GM08714 (cell line): ENCODE measurements around the gene IL6R.
"Not testable (repeated sequence)": the region's sequence is repeated elsewhere in the genome, so short reads cannot be mapped to it uniquely, and the experiment has no call there.

Experiments
- H3K4me3 ChIP-seq: fragments of 200-500 bp; sonication (Bioruptor generic); 2 replicates; pipeline ENCODE4 v1.5.1; 2014; ENCODE audit warnings: mild to moderate bottlenecking, low read length, inconsistent platforms
- ZNF274 ChIP-seq: IDR thresholded peaks from 2 replicates; pipeline ENCODE4 v1.6.1; 2012; ENCODE audit warnings: mild to moderate bottlenecking, low read depth, low read length

The IL6R gene

DNA sequence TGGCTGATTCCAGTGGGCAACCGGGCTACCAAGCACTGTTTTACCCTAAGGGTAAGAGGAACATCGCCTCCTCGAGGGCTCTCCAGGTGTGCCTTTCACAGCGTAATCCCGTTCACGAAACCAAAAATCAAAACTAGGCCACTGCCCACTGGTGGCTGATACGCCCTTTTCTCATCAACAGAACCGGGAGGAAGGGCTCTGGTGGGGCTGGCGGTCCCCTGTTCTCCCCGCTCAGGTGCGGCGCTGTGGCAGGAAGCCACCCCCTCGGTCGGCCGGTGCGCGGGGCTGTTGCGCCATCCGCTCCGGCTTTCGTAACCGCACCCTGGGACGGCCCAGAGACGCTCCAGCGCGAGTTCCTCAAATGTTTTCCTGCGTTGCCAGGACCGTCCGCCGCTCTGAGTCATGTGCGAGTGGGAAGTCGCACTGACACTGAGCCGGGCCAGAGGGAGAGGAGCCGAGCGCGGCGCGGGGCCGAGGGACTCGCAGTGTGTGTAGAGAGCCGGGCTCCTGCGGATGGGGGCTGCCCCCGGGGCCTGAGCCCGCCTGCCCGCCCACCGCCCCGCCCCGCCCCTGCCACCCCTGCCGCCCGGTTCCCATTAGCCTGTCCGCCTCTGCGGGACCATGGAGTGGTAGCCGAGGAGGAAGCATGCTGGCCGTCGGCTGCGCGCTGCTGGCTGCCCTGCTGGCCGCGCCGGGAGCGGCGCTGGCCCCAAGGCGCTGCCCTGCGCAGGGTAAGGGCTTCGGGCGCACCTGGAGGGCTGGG, at the start of gene IL6R:
Gene IL6R, plus strand, starts transcription at position 360 of the 763 bp plus-strand sequence. Its CDS starts 287 bp downstream, at position 647.
- peak within 1 kb of the TSS; percentile 53; the same call in 1 of the 2 replicates for H3K4me3 ChIP-seq
- TF ChIP-seq ZNF274, result no peak

DNA sequence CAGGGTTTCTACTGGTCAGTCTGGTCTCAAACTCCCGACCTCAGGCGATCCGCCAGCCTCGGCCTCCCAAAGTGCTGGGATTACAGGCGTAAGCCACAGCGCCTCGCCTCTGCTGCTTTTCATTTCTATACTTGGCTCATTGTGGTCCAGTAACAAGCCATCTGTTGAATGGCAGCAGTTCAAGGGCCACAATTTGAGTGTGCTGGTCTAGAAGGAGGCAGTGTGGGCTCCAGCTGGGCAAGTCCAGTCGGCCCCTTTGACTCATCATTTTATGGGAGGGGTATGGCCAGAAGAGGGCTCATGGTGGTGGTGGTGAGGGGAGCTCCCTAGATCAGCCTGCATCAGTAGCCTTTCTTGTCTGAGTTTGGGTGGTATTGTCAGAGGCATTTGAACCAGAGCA, 46.6 kb upstream of the IL6R start:
- no peak for TF ChIP-seq ZNF274

DNA sequence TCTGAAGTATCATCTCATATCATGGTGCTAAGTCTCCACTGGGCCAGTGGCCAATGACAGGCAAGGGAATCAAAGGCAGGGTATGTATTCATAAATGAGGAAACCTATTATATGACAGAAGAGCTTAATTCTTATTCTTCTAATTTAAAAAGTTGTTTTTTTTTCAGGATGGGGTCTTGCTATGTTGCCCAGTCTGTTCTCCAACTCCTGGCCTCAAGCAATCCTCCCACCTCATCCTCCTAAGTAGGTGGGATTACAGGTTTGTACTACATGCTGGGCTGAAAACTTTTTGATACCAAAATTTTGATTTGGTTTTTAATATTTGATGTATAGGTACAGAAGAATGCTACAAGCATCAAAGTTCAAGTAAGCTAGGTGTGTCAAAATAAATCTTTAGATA, 44.9 kb upstream of the IL6R start:
- TF ChIP-seq ZNF274, result no peak
- no peak overlapping the region for H3K4me3 ChIP-seq

More for the DNA sequence above, 46.6 kb upstream of the IL6R start:
- H3K4me3 ChIP-seq, result no peak overlapping the region

DNA sequence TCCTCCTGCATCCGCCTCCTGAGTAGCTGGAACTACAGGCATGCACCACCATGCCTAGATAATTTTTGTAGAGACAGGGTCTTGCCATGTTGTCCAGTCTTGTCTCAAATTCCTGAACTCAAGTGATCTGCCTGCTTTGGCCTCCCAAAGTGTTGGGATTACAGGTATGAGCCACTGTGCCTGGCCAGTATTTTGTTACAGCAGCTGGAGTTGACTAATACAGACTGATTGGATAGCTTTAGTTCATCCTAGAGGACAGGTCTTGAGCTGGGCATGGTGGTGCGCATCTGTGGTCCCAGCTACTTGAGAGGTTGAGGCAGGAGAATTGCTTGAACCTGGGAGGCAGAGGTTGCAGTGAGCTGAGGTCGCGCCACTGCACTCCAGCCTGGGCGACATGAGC, 44.3 kb upstream of the IL6R start:
- H3K4me3 ChIP-seq, result not testable (repeated sequence)

DNA sequence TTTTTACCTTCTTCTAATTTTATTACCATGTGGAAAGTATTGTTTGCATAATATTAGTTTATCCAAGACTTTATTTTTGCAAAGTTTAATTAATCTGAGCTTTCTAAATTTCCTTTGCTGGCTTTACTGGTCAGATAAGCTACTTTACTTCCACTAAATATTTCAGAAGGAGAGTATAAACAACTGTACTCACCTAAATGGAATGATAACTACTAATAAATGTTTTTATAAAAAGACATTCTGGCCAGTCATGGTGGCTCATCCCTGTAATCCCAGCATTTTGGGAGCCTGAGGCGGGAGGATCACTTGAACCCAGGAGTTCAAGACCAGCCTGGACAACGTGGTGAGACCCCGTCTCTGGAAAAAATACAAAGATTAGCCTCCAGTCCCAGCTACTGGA, 43.8 kb upstream of the IL6R start:
- TF ChIP-seq ZNF274, result no peak
- H3K4me3 ChIP-seq, result no peak overlapping the region

DNA sequence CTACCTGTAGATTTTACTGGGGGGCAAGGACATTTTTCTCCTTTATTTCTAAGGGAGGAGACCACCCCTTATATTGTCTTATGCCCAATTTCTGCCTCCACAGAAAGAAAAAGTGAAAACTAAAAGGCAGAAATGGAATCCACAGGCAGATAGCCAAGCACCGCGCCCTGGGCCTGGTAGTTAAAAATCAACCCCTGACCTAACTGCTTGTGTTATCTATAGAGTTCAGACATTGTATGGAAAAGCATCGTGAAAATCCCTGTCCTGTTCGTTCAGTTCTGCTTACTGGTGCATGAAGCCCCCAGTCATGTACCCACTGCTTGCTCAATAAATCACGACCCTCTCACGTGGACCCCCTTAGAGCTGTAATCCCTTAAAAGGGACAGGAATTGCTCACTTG, 33.7 kb upstream of the IL6R start:
- no peak for TF ChIP-seq ZNF274
- no peak overlapping the region for H3K4me3 ChIP-seq

DNA sequence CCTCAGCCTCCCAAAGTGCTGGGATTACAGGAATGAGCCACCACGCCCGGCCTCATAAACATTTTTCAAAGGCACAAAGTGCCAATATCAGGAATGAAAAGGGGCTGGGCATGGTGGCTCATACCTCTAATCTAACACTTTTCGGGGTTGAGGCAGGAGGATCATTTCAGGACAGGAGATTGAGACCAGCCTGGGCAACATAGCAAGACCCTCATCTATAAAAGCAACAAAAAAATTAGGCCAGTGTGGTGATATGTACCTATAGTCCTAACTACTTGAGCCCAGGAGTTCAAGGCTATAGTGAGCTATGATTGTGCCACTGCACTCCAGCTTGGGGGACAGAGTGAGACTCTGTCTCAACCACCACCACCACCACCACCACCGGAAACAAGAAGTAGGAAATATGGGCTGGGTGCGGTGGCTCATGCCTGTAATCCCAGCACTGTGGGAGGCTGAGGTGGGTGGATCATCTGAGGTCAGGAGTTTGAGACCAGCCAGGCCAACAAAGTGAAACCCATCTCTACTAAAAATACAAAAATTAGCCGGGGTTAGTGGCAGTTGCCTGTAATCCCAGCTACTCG, 31.3 kb upstream of the IL6R start:
- not testable (repeated sequence) for H3K4me3 ChIP-seq

DNA sequence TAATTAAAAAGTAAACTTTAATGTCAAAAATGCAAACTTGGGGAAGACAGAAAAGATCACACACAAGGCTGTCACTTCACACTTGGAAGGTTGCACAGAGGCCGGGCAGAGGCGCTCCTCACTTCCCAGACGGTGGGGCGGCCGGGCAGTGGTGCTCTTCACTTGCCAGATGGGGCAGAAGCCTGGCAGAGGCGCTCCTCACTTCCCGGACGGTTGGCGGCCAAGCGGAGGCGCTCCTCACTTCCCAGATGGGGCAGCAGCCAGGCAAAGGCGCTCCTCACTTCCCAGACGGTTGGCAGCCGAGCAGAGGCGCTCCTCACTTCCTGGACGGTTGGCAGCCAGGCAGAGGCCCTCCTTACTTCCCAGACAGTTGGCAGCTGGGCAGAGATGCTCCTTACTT, 25.8 kb upstream of the IL6R start:
- H3K4me3 ChIP-seq, result no peak overlapping the region
- no peak for TF ChIP-seq ZNF274

DNA sequence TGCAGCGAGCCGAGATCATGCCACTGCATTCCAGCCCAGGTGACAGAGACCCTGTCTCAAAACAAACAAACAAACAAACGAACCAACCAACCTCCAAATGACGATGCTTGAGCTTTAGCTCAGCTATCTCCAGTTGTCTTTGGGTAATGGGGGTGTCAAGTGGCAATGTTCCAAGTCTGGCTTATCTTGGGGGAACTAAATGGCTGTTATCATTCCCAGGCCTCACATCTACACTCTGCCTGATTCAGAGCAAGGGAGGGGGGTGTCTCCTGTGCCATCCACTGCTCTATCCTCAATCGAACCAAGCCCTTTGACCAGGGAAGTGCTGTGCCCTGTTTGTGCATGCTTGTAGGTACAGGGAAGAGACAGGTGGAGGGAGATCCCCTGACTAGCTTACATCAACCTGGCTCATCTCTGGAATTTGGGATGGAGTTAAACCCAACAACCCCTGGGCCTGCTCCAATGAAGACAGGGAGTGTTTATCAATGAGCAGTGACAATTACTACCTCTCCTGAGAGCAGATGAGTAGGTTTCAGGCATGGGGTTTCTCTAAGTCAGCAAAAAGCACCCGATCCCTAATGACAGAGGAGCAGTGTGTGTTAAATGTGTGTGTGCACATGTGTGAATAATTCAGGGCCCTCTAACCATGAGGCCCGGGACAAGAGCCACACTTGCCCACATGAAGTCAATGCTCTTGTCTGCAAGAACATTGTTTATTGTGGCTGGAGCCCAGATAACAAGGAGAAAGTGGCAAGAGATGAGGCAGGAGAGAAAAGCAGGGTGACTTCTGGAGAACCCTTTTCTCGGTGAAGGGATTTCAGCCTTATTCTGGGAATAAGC, 20.3 kb upstream of the IL6R start:
- H3K4me3 ChIP-seq, result no peak overlapping the region
- TF ChIP-seq ZNF274, result no peak

DNA sequence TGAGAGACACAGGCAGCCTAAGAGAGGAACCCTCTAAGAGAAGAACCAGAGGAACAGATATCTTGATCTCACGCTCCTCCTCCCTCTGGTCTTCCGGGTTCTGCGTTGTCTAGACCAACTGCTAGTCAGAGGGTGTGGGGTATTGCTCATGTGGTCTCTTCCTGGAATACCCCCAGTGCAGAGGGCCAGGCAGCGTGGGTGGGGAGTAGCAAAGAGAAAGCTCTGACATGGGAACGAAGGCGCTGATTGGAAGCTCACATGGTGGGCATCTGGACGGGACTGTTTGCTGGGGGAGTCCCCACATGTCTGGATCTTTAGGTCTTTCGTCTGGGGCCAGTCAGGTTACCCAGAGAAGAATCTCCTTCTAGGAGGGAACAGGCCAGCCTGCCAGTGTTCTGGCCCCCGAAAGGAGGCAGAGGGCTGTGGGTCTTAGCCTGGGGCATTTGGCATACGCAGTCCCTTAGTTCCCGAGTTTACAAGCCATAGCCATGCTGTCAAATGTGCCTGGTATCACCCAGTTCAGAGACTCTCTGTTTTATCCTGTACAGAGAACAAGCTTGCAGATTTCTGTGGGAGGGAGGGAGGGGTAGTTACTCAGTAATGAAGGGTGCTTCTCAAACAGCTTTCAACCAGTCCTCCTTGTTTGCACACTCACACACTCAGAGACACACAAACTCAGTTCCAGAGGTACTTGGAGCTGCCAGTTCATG, 18.3 kb upstream of the IL6R start:
- TF ChIP-seq ZNF274, result no peak
- no peak overlapping the region for H3K4me3 ChIP-seq

DNA sequence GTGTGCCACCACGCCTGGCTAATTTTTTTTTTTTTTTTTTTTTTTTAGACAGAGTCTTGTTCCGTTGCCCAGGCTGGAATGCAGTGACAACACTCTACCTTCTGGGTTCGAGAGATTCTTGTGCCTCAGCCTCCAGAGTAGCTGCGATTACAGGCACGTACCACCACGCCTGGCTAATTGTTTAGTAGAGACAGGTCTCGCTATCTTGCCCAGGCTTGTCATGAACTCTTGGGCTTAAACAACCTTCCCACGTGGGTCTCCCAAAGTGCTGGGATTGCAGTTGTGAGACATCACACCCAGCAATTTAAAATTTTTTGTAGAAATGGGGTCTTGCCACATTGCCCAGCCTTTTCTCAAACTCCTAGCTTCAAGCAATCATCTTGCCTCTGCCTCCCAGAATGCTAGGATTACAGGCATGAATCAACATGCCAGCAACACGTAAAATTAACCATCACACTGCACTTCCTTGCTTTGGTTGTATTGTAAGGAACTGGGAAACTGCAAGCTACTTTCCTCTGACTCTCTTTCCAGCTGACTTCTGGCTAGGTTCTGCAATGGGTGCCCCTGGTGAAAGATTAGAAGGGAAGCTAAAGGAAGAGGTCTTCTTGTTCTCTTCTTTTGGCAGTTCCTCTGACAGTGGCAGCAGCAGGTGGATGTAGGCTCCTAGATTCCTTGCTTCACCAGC, 13.9 kb upstream of the IL6R start:
- H3K4me3 ChIP-seq, result no peak overlapping the region
- no peak for TF ChIP-seq ZNF274

DNA sequence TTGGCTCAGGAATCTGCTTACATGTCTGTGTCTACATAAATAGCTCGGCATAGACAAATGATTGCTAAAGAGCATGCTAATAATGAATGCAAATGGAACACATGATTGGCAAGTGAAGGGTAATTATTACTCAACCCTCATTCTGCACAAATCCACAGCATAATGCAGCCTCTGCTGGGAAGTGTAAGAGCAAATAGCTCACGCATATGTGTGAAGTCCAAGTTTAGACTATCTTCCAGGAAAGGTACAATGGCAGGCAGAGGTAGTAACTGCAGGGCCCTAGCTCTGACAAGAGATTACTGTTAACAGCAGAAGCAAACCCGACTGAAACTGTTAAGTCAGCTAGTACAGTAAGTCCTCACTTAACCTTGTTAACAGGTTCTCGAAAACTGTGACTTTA, 7.0 kb upstream of the IL6R start:
- no peak for TF ChIP-seq ZNF274
- no peak overlapping the region for H3K4me3 ChIP-seq

DNA sequence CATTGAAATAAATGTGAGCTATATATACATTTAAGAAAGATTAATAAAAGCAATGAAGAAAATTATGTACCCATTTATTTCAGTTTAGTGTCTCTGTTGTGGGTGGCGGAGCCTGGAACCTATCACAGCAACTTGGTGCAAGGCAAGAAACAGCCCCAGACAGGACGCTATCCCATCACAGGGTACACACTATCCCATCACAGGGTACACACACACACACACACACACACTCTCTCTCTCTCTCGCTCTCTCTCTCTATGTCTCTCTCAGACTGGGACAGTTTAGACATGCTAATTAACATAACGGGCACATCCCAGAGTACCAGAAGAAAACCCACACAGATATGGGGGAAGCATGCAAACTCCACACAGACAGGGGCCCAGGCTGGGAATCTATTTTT, 6.5 kb upstream of the IL6R start:
- H3K4me3 ChIP-seq, result no peak overlapping the region
- TF ChIP-seq ZNF274, result no peak

DNA sequence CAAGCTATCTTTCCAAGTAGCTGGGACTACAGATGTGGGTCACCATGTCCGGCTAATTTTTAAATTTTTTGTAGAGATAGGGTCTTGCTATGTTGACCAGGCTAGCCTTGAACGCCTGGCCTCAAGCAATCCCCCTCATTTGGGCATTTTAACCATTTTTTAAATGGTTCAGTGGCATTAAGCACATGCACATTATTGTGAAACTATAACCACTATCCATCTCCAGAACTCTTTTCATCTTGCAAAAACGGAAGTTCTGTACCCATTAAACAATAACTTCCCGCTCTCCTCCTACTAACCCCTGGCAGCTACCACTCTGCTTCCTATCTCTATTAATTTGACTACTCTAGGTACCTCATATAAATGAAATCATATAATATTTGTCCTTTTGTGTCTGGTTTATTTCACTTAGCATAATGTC, 4.8 kb upstream of the IL6R start:
- no peak for TF ChIP-seq ZNF274
- no peak overlapping the region for H3K4me3 ChIP-seq
